Measurements from ENCODE around the gene MRPS24.
"Not testable (repeated sequence)": the region's sequence is repeated elsewhere in the genome, so short reads cannot be mapped to it uniquely, and the experiment has no call there.

Gene MRPS24

DNA sequence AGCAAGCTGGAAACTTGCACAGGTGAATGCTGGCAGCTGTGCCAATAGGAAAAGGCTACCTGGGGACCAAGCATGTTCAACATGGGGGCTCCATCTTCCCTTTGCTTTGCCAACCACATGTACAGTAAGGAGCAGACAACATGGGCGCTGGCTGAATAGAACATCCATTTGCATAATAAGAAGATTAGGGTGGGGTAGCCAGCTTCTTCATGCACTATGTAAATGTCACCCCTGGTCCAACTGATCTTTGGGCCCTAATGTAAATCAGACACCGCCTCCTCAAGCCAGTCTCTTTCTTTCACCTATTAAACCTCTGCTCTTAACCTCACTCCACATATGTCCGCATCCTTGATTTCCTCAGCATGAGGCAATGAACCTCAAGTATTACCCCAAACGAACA lies 26.0 kb downstream of the MRPS24 start:
- in situ Hi-C loops (cut with MboI; ENCODE audit: low sequenced_read_pairs): no loop called here

GRCh38 chr7:43838201-43838658 lies 31.1 kb downstream of the MRPS24 start:
- in situ Hi-C loops (cut with MboI; ENCODE audit: low sequenced_read_pairs): no loop called here

GRCh38 chr7:43834463-43835251 lies 34.7 kb downstream of the MRPS24 start:
- in situ Hi-C loops (cut with MboI; ENCODE audit: low sequenced_read_pairs): no loop called here

GRCh38 chr7:43830917-43831316 lies 38.4 kb downstream of the MRPS24 start:
- in situ Hi-C loops (cut with MboI; ENCODE audit: low sequenced_read_pairs): not testable (repeated sequence)

GRCh38 chr7:43825391-43825808 lies 43.9 kb downstream of the MRPS24 start:
- in situ Hi-C loops (cut with MboI; ENCODE audit: low sequenced_read_pairs): no loop called here

- in situ Hi-C loops (cut with MboI; ENCODE audit: low sequenced_read_pairs): no loop called here
Measured at GRCh38 chr7:43824963-43825362, 44.4 kb downstream of the MRPS24 start.

DNA sequence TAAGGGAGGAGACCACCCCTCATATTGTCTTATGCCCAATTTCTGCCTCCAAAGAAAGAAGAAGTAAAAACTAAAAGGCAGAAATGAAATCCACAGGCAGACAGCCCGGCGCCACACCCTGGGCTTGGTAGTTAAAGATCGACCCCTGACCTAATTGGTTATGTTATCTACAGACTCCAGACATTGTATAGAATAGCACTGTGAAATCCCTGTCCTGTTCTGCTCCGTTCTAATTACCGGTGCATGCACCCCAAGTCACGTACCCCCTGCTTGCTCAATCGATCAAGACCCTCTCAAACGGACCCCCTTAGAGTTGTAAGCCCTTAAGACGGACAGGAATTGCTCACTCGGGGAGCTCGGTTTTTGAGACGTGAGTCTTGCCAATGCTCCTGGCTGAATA lies 44.8 kb downstream of the MRPS24 start:
- in situ Hi-C loops (cut with MboI; ENCODE audit: low sequenced_read_pairs): not testable (repeated sequence)

DNA sequence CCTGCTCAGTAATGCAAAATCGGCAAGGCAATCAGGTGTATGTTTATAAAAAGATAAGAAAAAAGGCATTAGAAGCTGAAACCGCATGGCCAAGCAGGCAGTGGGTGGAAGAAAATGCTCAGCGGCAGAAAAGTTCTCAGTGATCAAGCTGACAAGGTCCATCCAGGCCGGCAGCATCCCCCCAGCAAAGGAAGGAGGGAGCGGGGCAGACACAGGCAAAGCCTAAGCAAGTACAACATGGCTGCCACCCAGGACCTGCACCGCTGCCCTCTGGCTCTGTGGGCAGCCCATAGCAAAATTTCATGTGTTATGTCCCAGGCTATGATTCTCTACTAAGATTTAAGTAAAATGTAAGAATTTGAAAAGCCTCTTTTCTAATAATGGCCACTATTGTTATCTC lies 45.4 kb downstream of the MRPS24 start:
- in situ Hi-C loops (cut with MboI; ENCODE audit: low sequenced_read_pairs): no loop called here

- in situ Hi-C loops (cut with MboI; ENCODE audit: low sequenced_read_pairs): not testable (repeated sequence)
Measured at GRCh38 chr7:43823425-43823824, 45.9 kb downstream of the MRPS24 start.

Measured in HL-60/S4 treated with phorbol 12-myristate 13-acetate at 8.2 ng/mL for 4 days and 3 days (cell line).